ENCODE data around the gene CD40. TPM values are rescaled to one million over a fixed set of nuclear protein-coding genes. Genes with fewer than 3 reads are reported as not detected.

Gene CD40
- total and polyA plus RNA-seq, 2 experiments from 2014 or later, result 2.5 to 2.8 TPM

DNA sequence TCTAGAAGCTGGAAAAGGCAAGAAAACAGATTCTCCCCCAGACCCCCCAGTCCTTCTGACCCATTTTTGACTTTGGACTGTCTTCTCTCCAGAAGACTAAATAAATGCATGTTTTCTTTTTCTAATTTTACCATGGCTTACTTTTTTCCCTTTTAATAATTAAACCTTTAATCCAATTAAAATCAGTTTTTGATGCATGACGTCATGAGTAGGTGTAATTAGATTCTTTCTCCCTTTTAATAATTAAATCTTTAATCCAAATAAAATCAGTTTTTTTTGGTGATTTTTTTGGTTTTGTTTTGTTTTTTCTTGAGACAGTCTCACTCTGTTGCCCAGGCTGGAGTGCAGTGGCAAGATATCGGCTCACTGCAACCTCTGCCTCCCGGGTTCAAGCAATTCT, 15.2 kb upstream of the CD40 start:
- DNase-seq, result no peak
- no peak overlapping the region for H2AFZ ChIP-seq
- H3K4me3 ChIP-seq, result no peak overlapping the region
- H3K9ac ChIP-seq, result no peak overlapping the region
- H3K79me2 ChIP-seq (ENCODE audit: insufficient read depth), result no peaks in the 10 kb centered on the region
- H3K36me3 ChIP-seq (ENCODE audit: low read depth), result no peaks in the 10 kb centered on the region
- no peak overlapping the region for H3K4me2 ChIP-seq (ENCODE audit: unreplicated experiment)
- H3K27me3 ChIP-seq (replicated peaks; ENCODE audit: insufficient read depth), result peaks cover 44% of the 10 kb centered on the region
- no peaks in the 10 kb centered on the region for H3K4me1 ChIP-seq (ENCODE audit: insufficient read depth)
- TF ChIP-seq EZH2phosphoT487 (IDR thresholded peaks at IDR 0.05; ENCODE audit: insufficient read depth, low read depth) (no peak), EZH2 (IDR thresholded peaks at IDR 0.05; ENCODE audit: insufficient read depth, poor library complexity, severe bottlenecking) (no peak)
- WGBS, 2 experiments (ENCODE audit: low coverage in 1 of 2, low lambda C conversion rate in 2 of 2, missing lambda C conversion rate in 2 of 2), result 45 to 53% methylated on average over 3 of the region's 3 CpGs
- in situ Hi-C loops (cut with MboI), result no loop called here
- no peak overlapping the region for H3K27ac ChIP-seq
- no peaks in the 10 kb centered on the region for H3F3A ChIP-seq (ENCODE audit: insufficient read depth)
- no peaks in the 10 kb centered on the region for H3K9me2 ChIP-seq (ENCODE audit: insufficient read depth)
- no peaks in the 10 kb centered on the region for H3K9me3 ChIP-seq (ENCODE audit: low read depth)
- H4K20me1 ChIP-seq (ENCODE audit: insufficient read depth), result no peaks in the 10 kb centered on the region

DNA sequence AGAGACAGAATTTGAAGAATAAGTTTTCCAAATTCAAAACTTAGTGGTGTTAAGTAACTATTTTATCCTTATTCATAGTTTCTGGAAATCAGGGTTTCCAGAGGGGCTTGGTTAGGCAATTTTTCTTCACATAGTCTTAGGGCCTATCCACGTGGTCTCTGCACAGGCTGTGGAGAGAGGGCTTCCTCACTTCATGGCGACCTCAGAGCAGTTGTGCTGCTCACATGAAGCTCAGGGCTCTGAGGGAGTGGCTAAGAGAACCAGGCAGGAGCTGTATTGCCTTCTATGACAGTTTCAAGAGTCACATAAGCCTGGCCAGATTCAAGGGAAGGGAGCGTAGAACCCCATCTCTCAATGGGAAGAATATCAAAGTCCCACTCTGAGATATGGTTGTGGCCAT, 13.9 kb upstream of the CD40 start:
- Histone ChIP-seq H4K20me1 (ENCODE audit: insufficient read depth) (no peaks in the 10 kb centered on the region), H3K36me3 (ENCODE audit: low read depth) (no peaks in the 10 kb centered on the region), H3K4me2 (ENCODE audit: unreplicated experiment) (no peak overlapping the region), H3K27ac (no peak overlapping the region), H3K79me2 (ENCODE audit: insufficient read depth) (no peaks in the 10 kb centered on the region), H3K9me2 (ENCODE audit: insufficient read depth) (no peaks in the 10 kb centered on the region), H3K27me3 (replicated peaks; ENCODE audit: insufficient read depth) (peaks cover 35% of the 10 kb centered on the region), H2AFZ (no peak overlapping the region), H3K4me1 (ENCODE audit: insufficient read depth) (no peaks in the 10 kb centered on the region), H3K9ac (no peak overlapping the region), H3F3A (ENCODE audit: insufficient read depth) (no peaks in the 10 kb centered on the region), H3K9me3 (ENCODE audit: low read depth) (no peaks in the 10 kb centered on the region), H3K4me3 (no peak overlapping the region)
- WGBS, 2 experiments (ENCODE audit: low coverage in 1 of 2, low lambda C conversion rate in 2 of 2, missing lambda C conversion rate in 2 of 2), result 38 to 45% methylated on average over 3 of the region's 3 CpGs
- in situ Hi-C loops (cut with MboI), result no loop called here
- TF ChIP-seq EZH2 (IDR thresholded peaks at IDR 0.05; ENCODE audit: insufficient read depth, poor library complexity, severe bottlenecking) (no peak), EZH2phosphoT487 (IDR thresholded peaks at IDR 0.05; ENCODE audit: insufficient read depth, low read depth) (no peak)
- no peak for DNase-seq

DNA sequence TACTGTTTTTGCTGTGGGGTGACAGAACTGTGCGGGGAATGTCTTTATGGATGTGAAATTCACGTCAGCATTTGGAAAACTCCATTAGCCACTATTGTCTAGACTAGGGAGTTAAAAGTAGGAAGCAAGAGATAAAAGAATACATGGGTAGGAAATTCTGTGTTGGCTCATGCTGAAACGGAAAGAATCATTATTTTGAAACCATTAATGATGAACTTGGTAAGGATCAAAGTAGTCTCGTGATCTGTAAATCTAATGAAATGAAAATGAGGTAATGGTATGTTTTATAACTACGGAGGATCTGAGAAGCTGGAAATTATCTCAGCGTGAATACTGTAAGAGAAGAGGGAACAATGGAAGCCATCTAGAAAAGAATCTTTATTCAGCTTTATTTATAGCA, 11.1 kb upstream of the CD40 start:
- no peak overlapping the region for H3K4me2 ChIP-seq (ENCODE audit: unreplicated experiment)
- H3K4me3 ChIP-seq, result no peak overlapping the region
- no peak for DNase-seq
- H3K79me2 ChIP-seq (ENCODE audit: insufficient read depth), result no peaks in the 10 kb centered on the region
- H3K27ac ChIP-seq, result no peak overlapping the region
- H3K27me3 ChIP-seq (replicated peaks; ENCODE audit: insufficient read depth), result peaks cover 24% of the 10 kb centered on the region
- H3F3A ChIP-seq (ENCODE audit: insufficient read depth), result no peaks in the 10 kb centered on the region
- no peaks in the 10 kb centered on the region for H3K9me3 ChIP-seq (ENCODE audit: low read depth)
- H2AFZ ChIP-seq, result no peak overlapping the region
- no peaks in the 10 kb centered on the region for H3K36me3 ChIP-seq (ENCODE audit: low read depth)
- in situ Hi-C loops (cut with MboI), result no loop called here
- 15 to 20% methylated on average over 6 of the region's 6 CpGs for WGBS, 2 experiments (ENCODE audit: low coverage in 1 of 2, low lambda C conversion rate in 2 of 2, missing lambda C conversion rate in 2 of 2)
- H3K4me1 ChIP-seq (ENCODE audit: insufficient read depth), result no peaks in the 10 kb centered on the region
- H3K9me2 ChIP-seq (ENCODE audit: insufficient read depth), result no peaks in the 10 kb centered on the region
- H3K9ac ChIP-seq, result no peak overlapping the region
- TF ChIP-seq EZH2phosphoT487 (IDR thresholded peaks at IDR 0.05; ENCODE audit: insufficient read depth, low read depth), result no peak
- TF ChIP-seq EZH2 (IDR thresholded peaks at IDR 0.05; ENCODE audit: insufficient read depth, poor library complexity, severe bottlenecking), result no peak
- H4K20me1 ChIP-seq (ENCODE audit: insufficient read depth), result no peaks in the 10 kb centered on the region

DNA sequence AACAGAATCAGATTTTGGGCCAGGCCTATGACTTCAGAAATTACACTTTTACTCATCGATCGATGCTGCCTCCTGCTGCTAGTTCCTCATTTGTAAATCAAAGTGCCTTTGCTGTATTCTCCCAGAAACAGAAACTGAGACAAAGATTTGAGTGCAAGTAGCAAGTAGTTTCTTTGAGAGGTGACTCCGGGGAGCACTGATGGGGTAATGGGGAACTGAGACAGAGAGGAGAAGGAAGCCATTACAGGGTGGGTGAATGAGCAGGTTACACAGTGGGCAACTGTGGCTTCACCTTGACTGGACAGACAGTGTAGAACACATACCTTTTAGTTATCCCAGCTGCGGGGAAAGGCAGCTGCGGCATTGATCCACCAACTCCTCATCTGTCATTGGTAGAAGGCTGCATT, 9.7 kb upstream of the CD40 start:
- H3F3A ChIP-seq (ENCODE audit: insufficient read depth), result no peaks in the 10 kb centered on the region
- in situ Hi-C loops (cut with MboI), result no loop called here
- peaks cover 24% of the 10 kb centered on the region for H3K27me3 ChIP-seq (replicated peaks; ENCODE audit: insufficient read depth)
- H3K4me2 ChIP-seq (ENCODE audit: unreplicated experiment), result no peak overlapping the region
- no peaks in the 10 kb centered on the region for H3K79me2 ChIP-seq (ENCODE audit: insufficient read depth)
- H3K9me2 ChIP-seq (ENCODE audit: insufficient read depth), result no peaks in the 10 kb centered on the region
- H3K9me3 ChIP-seq (ENCODE audit: low read depth), result no peaks in the 10 kb centered on the region
- H3K27ac ChIP-seq, result no peak overlapping the region
- no peak overlapping the region for H3K9ac ChIP-seq
- H3K4me3 ChIP-seq, result no peak overlapping the region
- no peak for TF ChIP-seq EZH2 (IDR thresholded peaks at IDR 0.05; ENCODE audit: insufficient read depth, poor library complexity, severe bottlenecking)
- H2AFZ ChIP-seq, result no peak overlapping the region
- no peaks in the 10 kb centered on the region for H3K4me1 ChIP-seq (ENCODE audit: insufficient read depth)
- 53 to 69% methylated on average over 5 of the region's 5 CpGs for WGBS, 2 experiments (ENCODE audit: low coverage in 1 of 2, low lambda C conversion rate in 2 of 2, missing lambda C conversion rate in 2 of 2)
- no peaks in the 10 kb centered on the region for H4K20me1 ChIP-seq (ENCODE audit: insufficient read depth)
- no peak for DNase-seq
- H3K36me3 ChIP-seq (ENCODE audit: low read depth), result no peaks in the 10 kb centered on the region

DNA sequence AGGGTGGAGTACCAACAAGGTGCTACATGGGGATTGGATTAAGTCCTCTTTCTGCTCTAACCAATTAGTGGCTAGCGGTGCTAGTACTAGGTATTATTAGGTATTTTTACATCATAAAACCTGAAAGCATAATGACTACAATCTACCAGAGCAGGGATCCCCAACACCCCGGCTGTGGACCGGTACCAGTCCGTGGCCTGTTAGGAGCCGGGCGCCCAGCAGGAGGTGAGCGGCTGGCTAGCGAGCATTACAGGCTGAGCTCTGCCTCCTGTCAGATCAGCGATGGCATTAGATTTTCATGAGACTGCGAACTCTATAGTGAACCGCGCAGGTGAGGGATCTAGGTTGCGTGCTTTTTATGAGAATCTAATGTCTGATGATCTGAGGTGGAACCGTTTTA, 9.1 kb upstream of the CD40 start:
- no peak for DNase-seq
- Histone ChIP-seq H2AFZ (no peak overlapping the region), H3K9me2 (ENCODE audit: insufficient read depth) (no peaks in the 10 kb centered on the region)

More for the DNA sequence above, 9.1 kb upstream of the CD40 start:
- Histone ChIP-seq H3K4me2 (ENCODE audit: unreplicated experiment) (no peak overlapping the region), H3K27me3 (replicated peaks; ENCODE audit: insufficient read depth) (peaks cover 24% of the 10 kb centered on the region), H4K20me1 (ENCODE audit: insufficient read depth) (no peaks in the 10 kb centered on the region), H3K36me3 (ENCODE audit: low read depth) (no peaks in the 10 kb centered on the region), H3K4me1 (ENCODE audit: insufficient read depth) (no peaks in the 10 kb centered on the region), H3K79me2 (ENCODE audit: insufficient read depth) (no peaks in the 10 kb centered on the region), H3K9ac (no peak overlapping the region), H3K27ac (no peak overlapping the region), H3F3A (ENCODE audit: insufficient read depth) (no peaks in the 10 kb centered on the region), H3K4me3 (no peak overlapping the region), H3K9me3 (ENCODE audit: low read depth) (no peaks in the 10 kb centered on the region)
- 70 to 78% methylated on average over 14 of the region's 14 CpGs for WGBS, 2 experiments (ENCODE audit: low coverage in 1 of 2, low lambda C conversion rate in 2 of 2, missing lambda C conversion rate in 2 of 2)
- TF ChIP-seq EZH2 (IDR thresholded peaks at IDR 0.05; ENCODE audit: insufficient read depth, poor library complexity, severe bottlenecking), result no peak
- no peak for TF ChIP-seq EZH2phosphoT487 (IDR thresholded peaks at IDR 0.05; ENCODE audit: insufficient read depth, low read depth)
- in situ Hi-C loops (cut with MboI), result no loop called here

All from GM23248 (cell line).